Mesenteric fat pad (tissue), 1 donor: Measurements from ENCODE around the gene LAMA2. TPM values are rescaled to one million over a fixed set of nuclear protein-coding genes. Genes with fewer than 3 reads are reported as not detected.

Source experiments
- DNase-seq: peaks from one replicate; pipeline ENCODE4 v3.0.0-alpha.2; 2020; ENCODE audit warnings: low spot score
- total RNA-seq: library from RNA; stranded (reverse); fragmentation: NEBNext Ultra II Directional; extraction: Animal tissue kit (Norgen Biotek cat#: 25700); gene quantifications from one replicate; pipeline ENCODE4 v1.2.1, GENCODE V29; 2021
- donor health status: DM: yes; HTN: yes; CAD: no.

LAMA2 gene
- total RNA-seq, 1 donor from 2014 or later, result 82.9 TPM

GRCh38 chr6:129508477-129509145, 625.7 kb downstream of the LAMA2 start:
- DNase-seq, result no peak

- DNase-seq, result no peak
Observed at GRCh38 chr6:129510950-129511349, 628.0 kb downstream of the LAMA2 start.

GRCh38 chr6:129513471-129513870, 630.5 kb downstream of the LAMA2 start:
- DNase-seq, result no peak

- DNase-seq, result no peak
Observed at GRCh38 chr6:129515004-129515403, 632.1 kb downstream of the LAMA2 start.

GRCh38 chr6:129516005-129516404, 633.1 kb downstream of the LAMA2 start:
- no peak for DNase-seq

GRCh38 chr6:129516787-129517186, 633.8 kb downstream of the LAMA2 start:
- DNase-seq, result no peak

GRCh38 chr6:129517288-129517687, 634.4 kb downstream of the LAMA2 start:
- no peak for DNase-seq

- no peak for DNase-seq
Observed at GRCh38 chr6:129519750-129520149, 636.8 kb downstream of the LAMA2 start.

GRCh38 chr6:129521946-129522345, 639.0 kb downstream of the LAMA2 start:
- no peak for DNase-seq

GRCh38 chr6:129523816-129524215, 640.9 kb downstream of the LAMA2 start:
- DNase-seq, result no peak

GRCh38 chr6:129525055-129525454, 642.1 kb downstream of the LAMA2 start:
- DNase-seq, result no peak

GRCh38 chr6:129534926-129535325, 652.0 kb downstream of the LAMA2 start:
- DNase-seq, result no peak

GRCh38 chr6:129536271-129536670, 653.3 kb downstream of the LAMA2 start:
- DNase-seq, result no peak

- DNase-seq, result no peak
Observed at GRCh38 chr6:129539032-129539431, 656.1 kb downstream of the LAMA2 start.

- DNase-seq, result no peak
Observed at GRCh38 chr6:129542705-129543104, 659.8 kb downstream of the LAMA2 start.

- no peak for DNase-seq
Observed at GRCh38 chr6:129543981-129544380, 661.0 kb downstream of the LAMA2 start.

- DNase-seq, result no peak
Observed at GRCh38 chr6:129544892-129545612, 662.1 kb downstream of the LAMA2 start.

GRCh38 chr6:129546702-129547101, 663.8 kb downstream of the LAMA2 start:
- no peak for DNase-seq

GRCh38 chr6:129551486-129551885, 668.5 kb downstream of the LAMA2 start:
- no peak for DNase-seq

- no peak for DNase-seq
Observed at GRCh38 chr6:129552413-129552812, 669.5 kb downstream of the LAMA2 start.

- no peak for DNase-seq
Observed at GRCh38 chr6:129555206-129555832, 672.4 kb downstream of the LAMA2 start.

GRCh38 chr6:129558248-129558647, 675.3 kb downstream of the LAMA2 start:
- no peak for DNase-seq
